ENCODE data around the gene INTS1.

INTS1 gene

DNA sequence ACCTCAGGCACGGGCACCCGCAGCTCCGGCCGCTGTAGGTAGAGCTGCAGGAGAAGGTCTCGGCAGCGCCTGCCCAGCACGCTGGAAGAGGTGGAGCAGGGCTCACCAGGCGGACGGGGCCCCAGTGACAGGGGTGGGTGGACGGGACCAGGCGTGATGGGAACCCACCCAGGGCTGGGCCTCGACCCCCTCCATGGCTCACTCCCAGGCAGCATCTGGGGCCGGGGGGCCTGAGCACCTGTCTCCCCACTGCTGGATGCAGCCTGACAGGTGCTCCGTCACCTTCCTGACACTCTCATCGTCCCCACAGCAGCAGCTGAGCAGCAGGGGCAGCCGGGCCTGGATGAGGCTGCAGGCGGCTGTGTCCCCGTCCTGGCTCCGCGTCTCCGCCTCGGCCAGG is 28.2 kb downstream of the INTS1 start:
- TF ChIP-seq CEBPB (IDR thresholded peaks at IDR 0.05) (no peak), FOXM1 (IDR thresholded peaks at IDR 0.05; ENCODE audit: borderline replicate concordance, low read depth) (no peak), ZBTB7A (IDR thresholded peaks at IDR 0.05; ENCODE audit: low read depth) (no peak), TEAD4 (IDR thresholded peaks at IDR 0.05) (no peak), TCF12 (IDR thresholded peaks at IDR 0.05; ENCODE audit: low read depth) (no peak), YY1 (IDR thresholded peaks at IDR 0.05; ENCODE audit: low read depth) (no peak), EGR1 (IDR thresholded peaks at IDR 0.05) (no peak), EP300 (IDR thresholded peaks at IDR 0.05; ENCODE audit: borderline replicate concordance) (no peak), NFIC (IDR thresholded peaks at IDR 0.05) (no peak), RAD21 (IDR thresholded peaks at IDR 0.05; ENCODE audit: low read depth) (no peak), TAF1 (IDR thresholded peaks at IDR 0.05; ENCODE audit: low read depth) (no peak)
- TF ChIP-seq, protein P1, sequence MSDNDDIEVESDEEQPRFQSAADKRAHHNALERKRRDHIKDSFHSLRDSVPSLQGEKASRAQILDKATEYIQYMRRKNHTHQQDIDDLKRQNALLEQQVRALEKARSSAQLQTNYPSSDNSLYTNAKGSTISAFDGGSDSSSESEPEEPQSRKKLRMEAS (IDR thresholded peaks at IDR 0.05), result no peak
- TF ChIP-seq, protein P2, sequence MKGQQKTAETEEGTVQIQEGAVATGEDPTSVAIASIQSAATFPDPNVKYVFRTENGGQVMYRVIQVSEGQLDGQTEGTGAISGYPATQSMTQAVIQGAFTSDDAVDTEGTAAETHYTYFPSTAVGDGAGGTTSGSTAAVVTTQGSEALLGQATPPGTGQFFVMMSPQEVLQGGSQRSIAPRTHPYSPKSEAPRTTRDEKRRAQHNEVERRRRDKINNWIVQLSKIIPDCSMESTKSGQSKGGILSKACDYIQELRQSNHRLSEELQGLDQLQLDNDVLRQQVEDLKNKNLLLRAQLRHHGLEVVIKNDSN (IDR thresholded peaks at IDR 0.05), result no peak
- TF ChIP-seq, protein P3, sequence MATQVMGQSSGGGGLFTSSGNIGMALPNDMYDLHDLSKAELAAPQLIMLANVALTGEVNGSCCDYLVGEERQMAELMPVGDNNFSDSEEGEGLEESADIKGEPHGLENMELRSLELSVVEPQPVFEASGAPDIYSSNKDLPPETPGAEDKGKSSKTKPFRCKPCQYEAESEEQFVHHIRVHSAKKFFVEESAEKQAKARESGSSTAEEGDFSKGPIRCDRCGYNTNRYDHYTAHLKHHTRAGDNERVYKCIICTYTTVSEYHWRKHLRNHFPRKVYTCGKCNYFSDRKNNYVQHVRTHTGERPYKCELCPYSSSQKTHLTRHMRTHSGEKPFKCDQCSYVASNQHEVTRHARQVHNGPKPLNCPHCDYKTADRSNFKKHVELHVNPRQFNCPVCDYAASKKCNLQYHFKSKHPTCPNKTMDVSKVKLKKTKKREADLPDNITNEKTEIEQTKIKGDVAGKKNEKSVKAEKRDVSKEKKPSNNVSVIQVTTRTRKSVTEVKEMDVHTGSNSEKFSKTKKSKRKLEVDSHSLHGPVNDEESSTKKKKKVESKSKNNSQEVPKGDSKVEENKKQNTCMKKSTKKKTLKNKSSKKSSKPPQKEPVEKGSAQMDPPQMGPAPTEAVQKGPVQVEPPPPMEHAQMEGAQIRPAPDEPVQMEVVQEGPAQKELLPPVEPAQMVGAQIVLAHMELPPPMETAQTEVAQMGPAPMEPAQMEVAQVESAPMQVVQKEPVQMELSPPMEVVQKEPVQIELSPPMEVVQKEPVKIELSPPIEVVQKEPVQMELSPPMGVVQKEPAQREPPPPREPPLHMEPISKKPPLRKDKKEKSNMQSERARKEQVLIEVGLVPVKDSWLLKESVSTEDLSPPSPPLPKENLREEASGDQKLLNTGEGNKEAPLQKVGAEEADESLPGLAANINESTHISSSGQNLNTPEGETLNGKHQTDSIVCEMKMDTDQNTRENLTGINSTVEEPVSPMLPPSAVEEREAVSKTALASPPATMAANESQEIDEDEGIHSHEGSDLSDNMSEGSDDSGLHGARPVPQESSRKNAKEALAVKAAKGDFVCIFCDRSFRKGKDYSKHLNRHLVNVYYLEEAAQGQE (IDR thresholded peaks at IDR 0.05; ENCODE audit: low read depth), result no peak

DNA sequence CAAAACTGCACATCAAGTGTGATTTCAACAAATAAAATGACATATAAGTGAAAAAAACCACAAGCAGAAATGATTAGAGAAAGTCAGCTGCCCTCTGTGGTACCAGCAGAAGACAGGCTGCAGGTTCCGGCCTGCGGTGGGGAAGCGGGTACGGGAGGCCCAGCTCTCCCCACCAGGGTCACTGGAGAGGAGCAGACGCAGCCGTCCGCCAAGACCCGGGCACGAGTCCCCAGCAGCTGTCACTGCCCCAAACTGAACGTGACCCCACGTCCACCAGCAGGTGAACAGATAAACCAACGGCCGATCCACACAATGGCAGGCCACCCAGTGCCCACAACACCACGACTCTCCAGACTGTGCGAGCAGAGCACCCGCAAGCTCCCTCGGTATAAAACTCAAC is 28.8 kb downstream of the INTS1 start:
- TF ChIP-seq TCF12 (IDR thresholded peaks at IDR 0.05; ENCODE audit: low read depth) (no peak), RAD21 (IDR thresholded peaks at IDR 0.05; ENCODE audit: low read depth) (no peak), NFIC (IDR thresholded peaks at IDR 0.05) (no peak), EGR1 (IDR thresholded peaks at IDR 0.05) (no peak), FOXM1 (IDR thresholded peaks at IDR 0.05; ENCODE audit: borderline replicate concordance, low read depth) (no peak), EP300 (IDR thresholded peaks at IDR 0.05; ENCODE audit: borderline replicate concordance) (no peak), TEAD4 (IDR thresholded peaks at IDR 0.05) (no peak), YY1 (IDR thresholded peaks at IDR 0.05; ENCODE audit: low read depth) (no peak), CEBPB (IDR thresholded peaks at IDR 0.05) (no peak)
- TF ChIP-seq, protein P3 (IDR thresholded peaks at IDR 0.05; ENCODE audit: low read depth), result no peak
- TF ChIP-seq, protein P1 (IDR thresholded peaks at IDR 0.05), result no peak
- TF ChIP-seq, protein P2 (IDR thresholded peaks at IDR 0.05), result no peak

DNA sequence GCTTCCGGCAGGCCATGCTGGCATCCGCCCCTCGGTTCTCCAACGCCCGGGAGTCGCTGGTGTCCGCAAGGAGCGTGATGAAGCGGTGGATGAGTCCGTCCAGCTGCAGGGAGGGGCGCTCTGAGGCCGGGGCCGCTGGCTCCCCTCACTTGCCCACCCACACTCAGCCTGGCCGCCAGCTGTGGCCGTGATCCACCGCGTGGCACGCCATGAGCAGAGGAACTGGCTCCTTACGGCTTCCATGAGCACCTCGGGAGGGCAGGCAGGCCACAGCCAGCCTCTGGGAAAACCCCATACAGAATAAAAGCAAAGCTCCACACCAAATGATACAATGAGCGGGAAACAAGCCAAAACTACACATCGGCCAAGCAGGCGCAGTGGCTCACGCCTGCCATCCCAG is 29.5 kb downstream of the INTS1 start:
- no peak for TF ChIP-seq EP300 (IDR thresholded peaks at IDR 0.05; ENCODE audit: borderline replicate concordance)
- TF ChIP-seq, protein P3 (IDR thresholded peaks at IDR 0.05; ENCODE audit: low read depth), result no peak
- no peak for TF ChIP-seq EGR1 (IDR thresholded peaks at IDR 0.05)
- no peak for TF ChIP-seq TAF1 (IDR thresholded peaks at IDR 0.05; ENCODE audit: low read depth)
- no peak for TF ChIP-seq FOXM1 (IDR thresholded peaks at IDR 0.05; ENCODE audit: borderline replicate concordance, low read depth)
- TF ChIP-seq RAD21 (IDR thresholded peaks at IDR 0.05; ENCODE audit: low read depth), result no peak
- no peak for TF ChIP-seq YY1 (IDR thresholded peaks at IDR 0.05; ENCODE audit: low read depth)
- TF ChIP-seq, protein P1 (IDR thresholded peaks at IDR 0.05), result no peak
- no peak for TF ChIP-seq ZBTB7A (IDR thresholded peaks at IDR 0.05; ENCODE audit: low read depth)
- no peak for TF ChIP-seq CEBPB (IDR thresholded peaks at IDR 0.05)
- TF ChIP-seq, protein P2 (IDR thresholded peaks at IDR 0.05), result no peak
- TF ChIP-seq TCF12 (IDR thresholded peaks at IDR 0.05; ENCODE audit: low read depth), result no peak
- no peak for TF ChIP-seq TEAD4 (IDR thresholded peaks at IDR 0.05)
- TF ChIP-seq CREB1 (IDR thresholded peaks at IDR 0.05; ENCODE audit: low read depth), result no peak
- TF ChIP-seq NFIC (IDR thresholded peaks at IDR 0.05), result no peak
